Activated B cell treated with CpG ODN at 0.5 μM for 24 hours (primary cell): Measurements from ENCODE around the gene TEX35. TPM values are rescaled to one million over a fixed set of nuclear protein-coding genes. Genes with fewer than 3 reads are reported as not detected.
A peak's percentile ranks its signal among the peaks of the same experiment; 100 is the strongest.
"Not testable (repeated sequence)": the region's sequence is repeated elsewhere in the genome, so short reads cannot be mapped to it uniquely, and the experiment has no call there.

Experiments used
- ATAC-seq: fragments of 200-7000 bp; cut with Tn5 transposase; one replicate; pipeline ENCODE4 v1.10.0; 2021; ENCODE audit warnings: low read depth, mild to moderate bottlenecking, moderate library complexity
- CTCF ChIA-PET: fragments of 350-600 bp; sonication (Branson Sonifier 250); formaldehyde crosslinking; loops from one replicate; lab custom pipeline; 2021; ENCODE audit warnings: antibody characterized with exemption; lab: Charles Lee
- POLR2A ChIA-PET: fragments of 350-600 bp; sonication (Branson Sonifier 250); formaldehyde crosslinking; loops from one replicate; lab custom pipeline; 2021; ENCODE audit warnings: antibody characterized with exemption; lab: Charles Lee
- DNase-seq: peaks from one replicate; pipeline ENCODE4 v3.0.0; 2022
- H3K27ac Mint-ChIP-seq: one replicate; pipeline ENCODE4 v1.8.0; 2020; ENCODE audit warnings: mixed read lengths
- H3K27me3 Mint-ChIP-seq: one replicate; pipeline ENCODE4 v1.8.0; 2021; ENCODE audit warnings: mixed read lengths
- H3K36me3 Mint-ChIP-seq: one replicate; pipeline ENCODE4 v1.8.0; 2021; ENCODE audit warnings: low read depth, mixed read lengths
- H3K4me1 Mint-ChIP-seq: one replicate; pipeline ENCODE4 v1.8.0; 2021; ENCODE audit warnings: mixed read lengths
- H3K4me3 Mint-ChIP-seq: one replicate; pipeline ENCODE4 v1.8.0; 2020; ENCODE audit warnings: mild to moderate bottlenecking, mixed read lengths
- H3K9me3 Mint-ChIP-seq: one replicate; pipeline ENCODE4 v1.8.0; 2020; ENCODE audit warnings: mixed read lengths
- CTCF ChIP-seq: fragments of 200-600 bp; IDR thresholded peaks from one replicate; pipeline ENCODE4 v1.8.0; 2022; ENCODE audit warnings: antibody characterized with exemption, mild to moderate bottlenecking
- intact Hi-C: fragments of 100-400 bp; cut with micrococcal nuclease; formaldehyde crosslinking; loops from one replicate; pipeline ENCODE4 v1.15.1; 2024
- total RNA-seq: library from RNA; stranded (reverse); gene quantifications from 2 replicates; pipeline ENCODE4 v1.2.3, GENCODE V29; 2022

The TEX35 gene
- total RNA-seq, 1 donor from 2014 or later, result not detected

- ChIA-PET CTCF (interaction anchor here (0.6 to 5.8 kb wide), 9 partner anchors 10 to 708 kb away, joined by 3 to 60 read pairs (median 3); no protein-coding TSS in a partner anchor), POLR2A (no interaction called here)
- ATAC-seq, result peak; percentile 70
- Mint-ChIP-seq H3K36me3 (no peaks in the 10 kb centered on the region), H3K4me1 (peaks cover 2% of the 10 kb centered on the region), H3K27me3 (no peaks in the 10 kb centered on the region), H3K4me3 (no peak overlapping the region), H3K27ac (no peak overlapping the region), H3K9me3 (no peaks in the 10 kb centered on the region)
- intact Hi-C loops, result loop anchor here (1.0 to 2.0 kb wide), 2 partner anchors 193 to 201 kb away; no protein-coding TSS in a partner anchor
- peak; percentile 56 for DNase-seq
- TF ChIP-seq CTCF, result no peak
These were observed 11.1 kb upstream of the TEX35 start for GRCh38 chr1:178501705-178502329.

- H3K27ac Mint-ChIP-seq, result no peak overlapping the region
- peaks cover 2% of the 10 kb centered on the region for H3K4me1 Mint-ChIP-seq
- H3K36me3 Mint-ChIP-seq, result no peaks in the 10 kb centered on the region
- ChIA-PET POLR2A (no interaction called here), CTCF (interaction anchor here (0.6 to 5.8 kb wide), 7 partner anchors 9 to 708 kb away, joined by 3 to 60 read pairs (median 3); no protein-coding TSS in a partner anchor)
- H3K4me3 Mint-ChIP-seq, result no peak overlapping the region
- no peak for TF ChIP-seq CTCF
- ATAC-seq (no peak), DNase-seq (no peak)
- intact Hi-C loops, result no loop called here
- H3K27me3 Mint-ChIP-seq, result no peaks in the 10 kb centered on the region
- no peaks in the 10 kb centered on the region for H3K9me3 Mint-ChIP-seq
These were observed 10.6 kb upstream of the TEX35 start for GRCh38 chr1:178502330-178502714.

GRCh38 chr1:178502856-178503255 lies 10.1 kb upstream of the TEX35 start:
- no peak for TF ChIP-seq CTCF
- no peak overlapping the region for H3K27ac Mint-ChIP-seq
- H3K27me3 Mint-ChIP-seq, result no peaks in the 10 kb centered on the region
- H3K36me3 Mint-ChIP-seq, result no peaks in the 10 kb centered on the region
- DNase-seq, result no peak
- ATAC-seq, result no peak
- ChIA-PET POLR2A (no interaction called here), CTCF (interaction anchor here (3.6 to 5.8 kb wide), 2 partner anchors 191 to 203 kb away, joined by 18 to 60 read pairs; no protein-coding TSS in a partner anchor)
- H3K4me3 Mint-ChIP-seq, result no peak overlapping the region
- peaks cover 2% of the 10 kb centered on the region for H3K4me1 Mint-ChIP-seq
- intact Hi-C loops, result no loop called here
- H3K9me3 Mint-ChIP-seq, result no peaks in the 10 kb centered on the region

GRCh38 chr1:178503316-178503715 lies 9.6 kb upstream of the TEX35 start:
- H3K9me3 Mint-ChIP-seq, H3K36me3 Mint-ChIP-seq, DNase-seq, ATAC-seq, H3K27ac Mint-ChIP-seq, intact Hi-C loops, H3K27me3 Mint-ChIP-seq, H3K4me1 Mint-ChIP-seq, POLR2A ChIA-PET, H3K4me3 Mint-ChIP-seq: not testable (repeated sequence)
- CTCF ChIA-PET, result interaction anchor here (3.6 to 5.8 kb wide), 2 partner anchors 191 to 204 kb away, joined by 18 to 60 read pairs; no protein-coding TSS in a partner anchor

DNA sequence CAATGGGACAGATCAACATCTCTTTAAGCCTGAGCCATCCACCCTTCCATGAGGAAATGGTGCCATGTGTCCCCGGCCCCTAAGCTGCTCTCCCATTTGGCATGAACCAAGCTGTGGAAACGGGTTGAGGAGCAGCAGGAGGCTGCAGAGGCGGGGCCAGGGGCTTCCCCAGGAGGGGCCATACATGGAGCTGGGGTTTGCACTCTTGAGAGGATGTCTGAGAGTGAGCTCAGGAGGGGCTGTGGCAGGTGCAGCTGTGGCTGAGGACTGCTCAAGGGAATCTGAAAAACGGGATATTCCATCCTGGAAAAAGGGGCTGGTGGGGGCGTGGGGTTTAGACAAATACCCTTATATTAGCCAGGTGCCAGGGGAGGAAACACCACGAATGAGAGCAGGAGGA lies 9.1 kb upstream of the TEX35 start:
- POLR2A ChIA-PET, result no interaction called here
- H3K4me1 Mint-ChIP-seq, result peaks cover 2% of the 10 kb centered on the region
- no peak overlapping the region for H3K4me3 Mint-ChIP-seq
- CTCF ChIA-PET, result interaction anchor here (5.8 kb wide), 1 partner anchor 192 kb away, joined by 60 read pairs; no protein-coding TSS in a partner anchor
- H3K27me3 Mint-ChIP-seq, result no peaks in the 10 kb centered on the region
- H3K9me3 Mint-ChIP-seq, result no peaks in the 10 kb centered on the region
- no peak overlapping the region for H3K27ac Mint-ChIP-seq
- no peak for DNase-seq
- no peak for ATAC-seq
- intact Hi-C loops, result no loop called here
- no peaks in the 10 kb centered on the region for H3K36me3 Mint-ChIP-seq
- TF ChIP-seq CTCF, result no peak
